Esophagus squamous epithelium (tissue), 5 donors: ENCODE data around the gene RHOBTB1. TPM values are rescaled to one million over a fixed set of nuclear protein-coding genes. Genes with fewer than 3 reads are reported as not detected.
"Not testable (repeated sequence)": the region's sequence is repeated elsewhere in the genome, so short reads cannot be mapped to it uniquely, and the experiment has no call there.

Source experiments
- DNase-seq: peaks from one replicate; lab custom pipeline; 2025; lab: John Stamatoyannopoulos, UW
- H3K27ac ChIP-seq, 4 donors: fragments of 200-600 bp; sonication (generic); one replicate each; pipeline ENCODE4 v1.5.1; 2016 to 2019; ENCODE audit warnings: mild to moderate bottlenecking in 1 of 4
- H3K27me3 ChIP-seq, 4 donors: fragments of 200-600 bp; sonication (generic); 1 replicate in 3 of 4; 2 replicates in 1 of 4; pipeline versions ENCODE4 v1.5.1 to v1.6.0; 2017 to 2021; ENCODE audit warnings: antibody characterized with exemption in 1 of 4
- H3K36me3 ChIP-seq, 3 donors: fragments of 200-600 bp; sonication (generic); one replicate each; pipeline ENCODE4 v1.5.1; 2016 to 2019
- H3K4me1 ChIP-seq, 3 donors: fragments of 200-600 bp; sonication (generic); one replicate each; pipeline ENCODE4 v1.5.1; 2017 to 2019
- H3K4me3 ChIP-seq, 4 donors: fragments of 200-600 bp; sonication (generic); 1 replicate in 3 of 4; 2 replicates in 1 of 4; pipeline ENCODE4 v1.5.1; 2016 to 2019; ENCODE audit warnings: mild to moderate bottlenecking in 2 of 4, moderate library complexity in 1 of 4
- H3K9me3 ChIP-seq, 3 donors: fragments of 200-600 bp; sonication (generic); one replicate each; pipeline ENCODE4 v1.5.1; 2016 to 2019
- CTCF ChIP-seq, 6 experiments: fragments of 450-650 bp in 4 of 6; fragments of 200-600 bp in 2 of 6; sonication (generic) in 2 of 6; IDR thresholded peaks; one replicate each; pipeline ENCODE4 v1.5.1; 2016 to 2019; ENCODE audit warnings: antibody characterized with exemption in 6 of 6, mild to moderate bottlenecking in 4 of 6, moderate library complexity in 4 of 6
- POLR2A ChIP-seq, 4 donors: fragments of 450-650 bp; IDR thresholded peaks; one replicate each; pipeline ENCODE4 v1.6.1; 2017; ENCODE audit warnings: antibody characterized with exemption in 4 of 4, mild to moderate bottlenecking in 4 of 4, moderate library complexity in 3 of 4
- WGBS, 2 donors: methylation state at CpG; one replicate each; pipeline ENCODE4 v1.1.5; 2018; 5-methylcytosine and 5-hydroxymethylcytosine counted together
- intact Hi-C: fragments of 100-400 bp; cut with DNase I; formaldehyde crosslinking; loops from one replicate; pipeline ENCODE4 v1.15.0; 2022
- total RNA-seq, 4 donors: library from RNA; depleted of rRNA; stranded (reverse); fragments of >200 nt; gene quantifications; one replicate each; pipeline ENCODE4 v1.1.0, GENCODE V29; 2016
- donor health status: DM: yes; HTN: yes; CAD: no.

The RHOBTB1 gene
- total RNA-seq, 4 donors from 2014 or later, result 0.11 to 3.4 (median 1.4) TPM

- Histone ChIP-seq H3K4me3 (no peak overlapping the region), H3K27ac (peak overlapping the region in 1 of 4 donors; percentile 31), H3K9me3 (peaks cover 0 to 4% (median 0%) of the 10 kb centered on the region in 3 donors), H3K27me3 (no peaks in the 10 kb centered on the region), H3K4me1 (peaks cover 0 to 20% (median 0%) of the 10 kb centered on the region in 3 donors), H3K36me3 (no peaks in the 10 kb centered on the region)
- intact Hi-C loops, result no loop called here
- no peak for TF ChIP-seq POLR2A (IDR thresholded peaks at IDR 0.05)
- TF ChIP-seq CTCF (IDR thresholded peaks at IDR 0.05), result no peak
- DNase-seq, result no peak
- WGBS, 2 donors, result 79 to 81% methylated on average over 6 of the region's 6 CpGs
These were observed 35.1 kb downstream of the RHOBTB1 start for GRCh38 chr10:60908896-60909295.

- H3K4me1 ChIP-seq, result peaks cover 0 to 20% (median 0%) of the 10 kb centered on the region in 3 donors
- H3K27me3 ChIP-seq, result no peaks in the 10 kb centered on the region
- H3K9me3 ChIP-seq, result peaks cover 0 to 4% (median 0%) of the 10 kb centered on the region in 3 donors
- H3K4me3 ChIP-seq, result no peak overlapping the region
- no peak overlapping the region for H3K27ac ChIP-seq
- WGBS, 2 donors, result 87 to 89% methylated on average over 2 of the region's 2 CpGs
- no peak for DNase-seq
- no peaks in the 10 kb centered on the region for H3K36me3 ChIP-seq
- TF ChIP-seq POLR2A (IDR thresholded peaks at IDR 0.05) (no peak), CTCF (IDR thresholded peaks at IDR 0.05) (no peak)
- intact Hi-C loops, result no loop called here
These were observed 36.0 kb downstream of the RHOBTB1 start for GRCh38 chr10:60908031-60908430.

GRCh38 chr10:60907236-60907635 lies 36.7 kb downstream of the RHOBTB1 start:
- WGBS, 2 donors, result 88 to 90% methylated on average over 3 of the region's 3 CpGs
- H3K4me3 ChIP-seq, result no peak overlapping the region
- intact Hi-C loops, result no loop called here

GRCh38 chr10:60906825-60907224 lies 37.2 kb downstream of the RHOBTB1 start:
- H3K9me3 ChIP-seq, H3K27me3 ChIP-seq, H3K36me3 ChIP-seq, DNase-seq, intact Hi-C loops, H3K4me3 ChIP-seq, H3K27ac ChIP-seq: not testable (repeated sequence)
- WGBS, 2 donors, result 90 to 94% methylated on average over 6 of the region's 6 CpGs
- H3K4me1 ChIP-seq, result peaks cover 0 to 20% (median 0%) of the 10 kb centered on the region in 3 donors

More at GRCh38 chr10:60907236-60907635, 36.7 kb downstream of the RHOBTB1 start:
- peaks cover 0 to 4% (median 0%) of the 10 kb centered on the region in 3 donors for H3K9me3 ChIP-seq
- no peak for DNase-seq
- no peak overlapping the region for H3K27ac ChIP-seq
- H3K4me1 ChIP-seq, result peaks cover 0 to 20% (median 0%) of the 10 kb centered on the region in 3 donors
- TF ChIP-seq POLR2A (IDR thresholded peaks at IDR 0.05), result no peak
- H3K36me3 ChIP-seq, result no peaks in the 10 kb centered on the region
- H3K27me3 ChIP-seq, result no peaks in the 10 kb centered on the region

- DNase-seq, result no peak
- H3K4me3 ChIP-seq, result no peak overlapping the region
- intact Hi-C loops, result no loop called here
These were observed 37.6 kb downstream of the RHOBTB1 start for GRCh38 chr10:60906411-60906810.

More at GRCh38 chr10:60906411-60906810, 37.6 kb downstream of the RHOBTB1 start:
- Histone ChIP-seq H3K4me1 (peaks cover 0 to 20% (median 0%) of the 10 kb centered on the region in 3 donors), H3K27me3 (no peaks in the 10 kb centered on the region), H3K36me3 (no peaks in the 10 kb centered on the region), H3K9me3 (peaks cover 0 to 4% (median 0%) of the 10 kb centered on the region in 3 donors), H3K27ac (no peak overlapping the region)
- no peak for TF ChIP-seq POLR2A (IDR thresholded peaks at IDR 0.05)
- no peak for TF ChIP-seq CTCF (IDR thresholded peaks at IDR 0.05)
- WGBS, 2 donors, result 67 to 77% methylated on average over 2 of the region's 2 CpGs
